ENCODE measurements around the gene GPR108.

GPR108 gene

GRCh38 chr19:6739883-6740588 is 2.7 kb upstream of the GPR108 start:
- ATAC-seq, result no peak
- no peak for TF ChIP-seq ZC3H10 (CRISPR knock-in tag; IDR thresholded peaks at IDR 0.05)
- no peak for TF ChIP-seq PATZ1 (CRISPR knock-in tag; IDR thresholded peaks at IDR 0.05; ENCODE audit: borderline replicate concordance)
- TF ChIP-seq TOX (CRISPR knock-in tag; IDR thresholded peaks at IDR 0.05; ENCODE audit: borderline replicate concordance), result no peak
- no peak for TF ChIP-seq SNAI2 (CRISPR knock-in tag; IDR thresholded peaks at IDR 0.05)
- no peak for TF ChIP-seq ARNTL (CRISPR knock-in tag; IDR thresholded peaks at IDR 0.05; ENCODE audit: borderline replicate concordance, low read depth)
- no peak for TF ChIP-seq POU6F1 (CRISPR knock-in tag; IDR thresholded peaks at IDR 0.05; ENCODE audit: borderline replicate concordance, low read depth)
- TF ChIP-seq TSHZ2 (CRISPR knock-in tag; IDR thresholded peaks at IDR 0.05), result no peak
- no peak for TF ChIP-seq ZFP3 (CRISPR knock-in tag; IDR thresholded peaks at IDR 0.05)
- no peak for TF ChIP-seq TCF4 (CRISPR knock-in tag; IDR thresholded peaks at IDR 0.05; ENCODE audit: borderline replicate concordance)
- TF ChIP-seq ISL1 (CRISPR knock-in tag; IDR thresholded peaks at IDR 0.05), result no peak
- no peak for TF ChIP-seq CSDC2 (CRISPR knock-in tag; IDR thresholded peaks at IDR 0.05)
- TF ChIP-seq ZNF70 (CRISPR knock-in tag; IDR thresholded peaks at IDR 0.05), result no peak
- TF ChIP-seq RARB (CRISPR knock-in tag; IDR thresholded peaks at IDR 0.05), result no peak
- no peak for TF ChIP-seq BACH2 (CRISPR knock-in tag; IDR thresholded peaks at IDR 0.05; ENCODE audit: borderline replicate concordance)
- no peak for TF ChIP-seq ESRRG (CRISPR knock-in tag; IDR thresholded peaks at IDR 0.05)
- TF ChIP-seq OSR1 (CRISPR knock-in tag; IDR thresholded peaks at IDR 0.05), result no peak
- no peak for TF ChIP-seq PPARA (CRISPR knock-in tag; IDR thresholded peaks at IDR 0.05; ENCODE audit: borderline replicate concordance)

- ATAC-seq, result peak; percentile 2; the same call in 1 of the 3 replicates
- TF ChIP-seq POU6F1 (CRISPR knock-in tag; IDR thresholded peaks at IDR 0.05; ENCODE audit: borderline replicate concordance, low read depth), result no peak
- no peak for TF ChIP-seq ESRRG (CRISPR knock-in tag; IDR thresholded peaks at IDR 0.05)
- no peak for TF ChIP-seq ARNTL (CRISPR knock-in tag; IDR thresholded peaks at IDR 0.05; ENCODE audit: borderline replicate concordance, low read depth)
- TF ChIP-seq ISL1 (CRISPR knock-in tag; IDR thresholded peaks at IDR 0.05), result no peak
- no peak for TF ChIP-seq ZNF565 (CRISPR knock-in tag; conservative IDR thresholded peaks at IDR 0.05; ENCODE audit: low read depth)
Measured at GRCh38 chr19:6739390-6739882, 2.1 kb upstream of the GPR108 start, which contains the start of gene TRIP10. Gene TRIP10, plus strand, starts transcription at chr19:6739680. Its CDS starts 82 bp downstream, at chr19:6739762.

- no peak for ATAC-seq
- TF ChIP-seq TSHZ2 (CRISPR knock-in tag; IDR thresholded peaks at IDR 0.05) (no peak), SNAI2 (CRISPR knock-in tag; IDR thresholded peaks at IDR 0.05) (no peak), ZC3H10 (CRISPR knock-in tag; IDR thresholded peaks at IDR 0.05) (no peak)
Measured at GRCh38 chr19:6738787-6739389, 1.5 kb upstream of the GPR108 start.

Data from SK-N-SH treated with all-trans-retinoic acid at 6 μM for 48 hours (cell line).